MG63 (cell line): ENCODE data around the gene OR5W2. TPM values are rescaled to one million over a fixed set of nuclear protein-coding genes. Genes with fewer than 3 reads are reported as not detected.
"Not testable (repeated sequence)": the region's sequence is repeated elsewhere in the genome, so short reads cannot be mapped to it uniquely, and the experiment has no call there.

Source experiments
- DNase-seq: peaks from one replicate; pipeline ENCODE4 v3.0.0-alpha.2; 2020
- H3K27me3 ChIP-seq: fragments of 250-450 bp; sonication (Bioruptor Pico); 2 replicates; pipeline ENCODE4 v1.5.1; 2020; ENCODE audit warnings: mild to moderate bottlenecking, moderate library complexity
- H3K36me3 ChIP-seq: fragments of 250-450 bp; sonication (Bioruptor Pico); 2 replicates; pipeline ENCODE4 v1.5.1; 2020; ENCODE audit warnings: mild to moderate bottlenecking, moderate library complexity
- H3K4me3 ChIP-seq: fragments of 250-450 bp; sonication (Bioruptor Pico); 2 replicates; pipeline ENCODE4 v1.5.1; 2020; ENCODE audit warnings: mild to moderate bottlenecking, moderate library complexity
- H3K9me3 ChIP-seq: fragments of 250-450 bp; sonication (Bioruptor Pico); 2 replicates; pipeline ENCODE4 v1.5.1; 2020; ENCODE audit warnings: mild to moderate bottlenecking, moderate library complexity
- total RNA-seq: library from RNA; depleted of rRNA; stranded (reverse); fragments of >200 nt; shearing (Covaris generic); gene quantifications from 2 replicates; pipeline ENCODE4 v1.2.3, GENCODE V29; 2014; ENCODE audit warnings: low replicate concordance; rRNA removed

OR5W2 gene
- not detected in 2 replicates for total RNA-seq

GRCh38 chr11:55914482-55914881 is at the start of gene OR5W2:
OR5W2 (minus strand) TSS chr11:55914582; CDS start chr11:55914582, 0 bp downstream.
- DNase-seq: no peak
- Histone ChIP-seq H3K27me3 (no peaks in the 10 kb centered on the region; the same call in 1 of the 2 replicates), H3K4me3 (no peak within 1 kb of the TSS), H3K36me3 (no peaks in the 10 kb centered on the region), H3K9me3 (no peaks in the 10 kb centered on the region)

GRCh38 chr11:55956521-55956920 is 42.1 kb upstream of the OR5W2 start:
- Histone ChIP-seq H3K4me3 (no peak overlapping the region), H3K9me3 (no peaks in the 10 kb centered on the region), H3K36me3 (no peaks in the 10 kb centered on the region), H3K27me3 (no peaks in the 10 kb centered on the region)
- DNase-seq: no peak

GRCh38 chr11:55949330-55949729 is 34.9 kb upstream of the OR5W2 start:
- H3K36me3 ChIP-seq: no peaks in the 10 kb centered on the region
- no peaks in the 10 kb centered on the region for H3K9me3 ChIP-seq
- H3K27me3 ChIP-seq: no peaks in the 10 kb centered on the region
- DNase-seq: no peak
- no peak overlapping the region for H3K4me3 ChIP-seq

GRCh38 chr11:55942785-55943392 is 28.5 kb upstream of the OR5W2 start:
- H3K9me3 ChIP-seq: no peaks in the 10 kb centered on the region
- H3K4me3 ChIP-seq: no peak overlapping the region
- DNase-seq: no peak
- no peaks in the 10 kb centered on the region for H3K27me3 ChIP-seq
- H3K36me3 ChIP-seq: no peaks in the 10 kb centered on the region

- Histone ChIP-seq H3K9me3 (no peaks in the 10 kb centered on the region), H3K4me3 (no peak within 1 kb of the TSS), H3K27me3 (0 out of 2 replicates have a peak, but pooled peaks cover 3% of the 10 kb centered on the region), H3K36me3 (no peaks in the 10 kb centered on the region)
- DNase-seq: no peak
These were observed 21.9 kb upstream of the OR5W2 start, which contains the start of gene OR5I1 for GRCh38 chr11:55936300-55936699. OR5I1 (minus strand) TSS chr11:55936400; CDS start chr11:55936400, 0 bp downstream.

GRCh38 chr11:55920537-55920936 is 6.2 kb upstream of the OR5W2 start:
- no peak for DNase-seq
- H3K9me3 ChIP-seq: no peaks in the 10 kb centered on the region

GRCh38 chr11:55902308-55902707 is 12.1 kb downstream of the OR5W2 start:
- no peaks in the 10 kb centered on the region for H3K9me3 ChIP-seq
- no peaks in the 10 kb centered on the region for H3K27me3 ChIP-seq
- DNase-seq: no peak
- H3K36me3 ChIP-seq: no peaks in the 10 kb centered on the region
- H3K4me3 ChIP-seq: no peak overlapping the region

More at GRCh38 chr11:55920537-55920936, 6.2 kb upstream of the OR5W2 start:
- Histone ChIP-seq H3K4me3 (no peak overlapping the region), H3K27me3 (no peaks in the 10 kb centered on the region; the same call in 1 of the 2 replicates), H3K36me3 (no peaks in the 10 kb centered on the region)

- no peak for DNase-seq
- H3K36me3 ChIP-seq: no peaks in the 10 kb centered on the region
- no peaks in the 10 kb centered on the region for H3K9me3 ChIP-seq
- no peaks in the 10 kb centered on the region for H3K27me3 ChIP-seq
- H3K4me3 ChIP-seq: no peak overlapping the region
These were observed 19.2 kb downstream of the OR5W2 start for GRCh38 chr11:55895216-55895615.

GRCh38 chr11:55885481-55885880 is 28.9 kb downstream of the OR5W2 start:
- H3K9me3 ChIP-seq, H3K4me3 ChIP-seq, DNase-seq, H3K27me3 ChIP-seq, H3K36me3 ChIP-seq: not testable (repeated sequence)

- not testable (repeated sequence) for H3K27me3 ChIP-seq, H3K9me3 ChIP-seq, DNase-seq, H3K4me3 ChIP-seq, H3K36me3 ChIP-seq
These were observed 29.4 kb downstream of the OR5W2 start for GRCh38 chr11:55884995-55885394.

- not testable (repeated sequence) for H3K9me3 ChIP-seq, H3K36me3 ChIP-seq, H3K27me3 ChIP-seq, DNase-seq, H3K4me3 ChIP-seq
These were observed 31.4 kb downstream of the OR5W2 start, which contains the start of gene TRIM51 for GRCh38 chr11:55882997-55883396. TRIM51 (plus strand) TSS chr11:55883297; CDS start chr11:55885429, 2,132 bp downstream.

- not testable (repeated sequence) for H3K27me3 ChIP-seq, H3K9me3 ChIP-seq, DNase-seq, H3K36me3 ChIP-seq, H3K4me3 ChIP-seq
These were observed 41.2 kb downstream of the OR5W2 start for GRCh38 chr11:55873146-55873545.

- not testable (repeated sequence) for H3K4me3 ChIP-seq, H3K36me3 ChIP-seq, H3K9me3 ChIP-seq, H3K27me3 ChIP-seq, DNase-seq
These were observed 41.7 kb downstream of the OR5W2 start for GRCh38 chr11:55872731-55873130.

GRCh38 chr11:55867354-55867753 is 47.0 kb downstream of the OR5W2 start:
- H3K4me3 ChIP-seq, H3K36me3 ChIP-seq, H3K9me3 ChIP-seq, DNase-seq, H3K27me3 ChIP-seq: not testable (repeated sequence)

Other genes with a start within 250 kb of the OR5W2 start
- not detected in 2 replicates for gene OR5D13, start 141.1 kb downstream of the OR5W2 start, total RNA-seq
- gene OR5D14, start 119.0 kb downstream of the OR5W2 start, total RNA-seq: not detected in 2 replicates
- not detected in 2 replicates for gene OR5L1, start 103.2 kb downstream of the OR5W2 start, total RNA-seq
- not detected in 2 replicates for gene OR5D18, start 95.0 kb downstream of the OR5W2 start, total RNA-seq
- gene OR5L2, start 87.4 kb downstream of the OR5W2 start, total RNA-seq: not detected in 2 replicates
- gene OR5D16, start 75.8 kb downstream of the OR5W2 start, total RNA-seq: not detected in 2 replicates
- gene TRIM51, start 31.3 kb downstream of the OR5W2 start, total RNA-seq: not detected in 2 replicates
- not detected in 2 replicates for gene OR5I1, start 21.8 kb upstream of the OR5W2 start, total RNA-seq
- gene OR10AG1, start 55.4 kb upstream of the OR5W2 start, total RNA-seq: not detected in 2 replicates
- not detected in 2 replicates for gene OR5F1, start 80.0 kb upstream of the OR5W2 start, total RNA-seq
- not detected in 2 replicates for gene OR5AS1, start 113.1 kb upstream of the OR5W2 start, total RNA-seq
- gene OR8I2, start 178.7 kb upstream of the OR5W2 start, total RNA-seq: not detected in 2 replicates
- not detected in 2 replicates for gene OR8H2, start 189.1 kb upstream of the OR5W2 start, total RNA-seq
- gene OR8H3, start 207.8 kb upstream of the OR5W2 start, total RNA-seq: not detected in 2 replicates
- gene OR8J3, start 225.6 kb upstream of the OR5W2 start, total RNA-seq: not detected in 2 replicates
- gene OR8K5, start 245.7 kb upstream of the OR5W2 start, total RNA-seq: not detected in 2 replicates